GM23248 (cell line): ENCODE results near the gene FOXE3.

Experiments
- EZH2 ChIP-seq: fragments of 200-600 bp; sonication (generic); IDR thresholded peaks from 2 replicates; pipeline ENCODE4 v1.6.1; 2018; ENCODE audit warnings: antibody characterized with exemption, mild to moderate bottlenecking; ENCODE audit not compliant: insufficient read depth, poor library complexity, severe bottlenecking
- EZH2phosphoT487 ChIP-seq: fragments of 200-600 bp; sonication (generic); IDR thresholded peaks from 2 replicates; pipeline ENCODE4 v1.6.1; 2018; ENCODE audit warnings: antibody characterized with exemption, moderate library complexity, mild to moderate bottlenecking, low read depth; ENCODE audit not compliant: insufficient read depth

DNA sequence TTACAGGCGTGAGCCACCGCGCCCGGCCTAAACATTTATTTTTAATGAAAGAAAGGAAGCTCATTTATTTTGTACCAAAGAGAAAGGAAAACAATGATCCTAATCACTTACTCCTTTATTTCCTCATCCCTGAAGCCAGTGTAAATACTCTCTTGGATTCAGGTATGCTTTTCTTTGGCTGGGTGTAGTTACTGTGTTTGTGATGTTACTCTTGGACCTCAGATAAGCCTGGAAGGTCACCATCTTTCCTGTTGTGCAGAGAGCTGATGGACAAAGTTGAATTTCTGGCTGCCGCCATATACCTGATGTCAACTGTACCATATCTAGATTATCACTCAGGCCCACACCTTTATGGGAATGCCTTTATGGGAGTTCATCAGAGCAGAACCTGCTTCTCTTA is 35.4 kb upstream of the FOXE3 start:
- TF ChIP-seq EZH2phosphoT487, result no peak
- no peak for TF ChIP-seq EZH2
